H1 (cell line): ENCODE results near the gene MADD.

Source experiments
- BACH1 ChIP-seq: IDR thresholded peaks from 2 replicates; pipeline ENCODE4 v1.6.1; 2012; ENCODE audit warnings: low read length, improper control_type of control experiment
- CTCF ChIP-seq, 3 experiments: IDR thresholded peaks; 1 replicate in 2 of 3; 2 replicates in 1 of 3; pipeline versions ENCODE4 v1.5.1 to v1.6.1; 2011; ENCODE audit warnings: low read length in 3 of 3, mild to moderate bottlenecking in 3 of 3, inconsistent platforms in 2 of 3, low read depth in 1 of 3, moderate library complexity in 1 of 3; ENCODE audit not compliant: insufficient read depth in 1 of 3; ENCODE audit errors: control extremely low read depth in 1 of 3
- JUND ChIP-seq: IDR thresholded peaks from 2 replicates; pipeline ENCODE4 v1.6.1; 2011; ENCODE audit warnings: mild to moderate bottlenecking, improper control_type of control experiment, low read length
- MAX ChIP-seq: IDR thresholded peaks from 2 replicates; pipeline ENCODE4 v1.6.1; 2012; ENCODE audit warnings: inconsistent platforms
- SP1 ChIP-seq: IDR thresholded peaks from 2 replicates; pipeline ENCODE4 v1.6.1; 2011; ENCODE audit warnings: low read depth, low read length
- YY1 ChIP-seq: IDR thresholded peaks from 2 replicates; pipeline ENCODE4 v1.6.1; 2011; ENCODE audit warnings: low read depth, mild to moderate bottlenecking, low read length

DNA sequence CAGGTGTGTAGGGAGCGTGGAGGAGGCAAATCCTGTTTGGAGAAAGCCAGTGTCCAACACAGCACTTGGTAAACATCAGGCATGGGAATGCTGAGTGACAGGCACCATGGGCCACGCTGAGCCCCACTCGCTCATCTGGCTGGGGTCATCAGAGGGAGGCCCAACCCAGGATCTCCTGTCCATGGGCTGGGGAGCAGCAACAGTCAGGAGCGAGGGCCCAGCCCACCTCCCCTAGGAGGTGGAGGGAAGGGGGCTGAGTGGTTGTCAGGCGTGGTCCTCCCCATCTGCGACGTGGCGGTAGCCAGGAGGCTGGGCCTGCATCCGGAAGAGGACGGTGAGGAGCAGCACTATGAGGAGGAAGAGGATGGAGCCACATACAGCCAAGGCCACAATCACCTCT is 30.1 kb upstream of the MADD start:
- TF ChIP-seq CTCF (IDR thresholded peaks at IDR 0.05; ENCODE audit: control extremely low read depth in 1 of 3, insufficient read depth in 1 of 3, low read depth in 1 of 3, low read length in 3 of 3) (no peak), SP1 (no peak), JUND (no peak), MAX (no peak), BACH1 (no peak), YY1 (no peak)
